Mammary epithelial cell (primary cell): ENCODE results near the gene NTM.

Experiments
- EZH2 ChIP-seq: IDR thresholded peaks from 2 replicates; pipeline ENCODE4 v1.6.1; 2012; ENCODE audit warnings: low read length, inconsistent platforms, borderline replicate concordance
- TF ChIP-seq, protein P1 (sequence below), 2 donors: IDR thresholded peaks in 1 of 2; conservative IDR thresholded peaks in 1 of 2; 2 replicates each; pipeline ENCODE4 v1.5.1; 2011 to 2012; ENCODE audit warnings: inconsistent platforms in 2 of 2, low read length in 2 of 2, mild to moderate bottlenecking in 2 of 2, control low read depth in 1 of 2, low read depth in 1 of 2; ENCODE audit not compliant: insufficient read depth in 1 of 2; ENCODE audit errors: extremely low read depth in 1 of 2

DNA sequence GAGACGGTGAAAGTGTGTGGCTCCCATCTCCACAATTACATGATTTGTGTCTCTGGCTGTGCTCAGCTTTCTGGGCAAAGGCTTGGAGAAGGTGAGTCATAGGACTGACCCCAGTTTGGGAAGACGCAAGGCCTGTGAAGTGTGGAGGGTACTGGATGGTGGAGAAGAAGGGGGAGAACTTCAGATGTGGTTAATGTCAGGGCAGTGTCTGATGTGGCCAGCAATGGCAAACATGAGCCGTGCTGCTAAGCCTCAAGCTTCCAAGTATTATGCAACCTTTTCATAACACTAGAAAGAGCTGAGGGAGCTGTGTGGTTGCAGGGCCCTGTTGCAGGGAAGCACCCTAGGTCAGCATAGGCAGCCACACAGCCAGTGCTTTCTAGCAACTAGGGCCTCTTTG lies 110.9 kb downstream of the NTM start:
- TF ChIP-seq, protein P1, sequence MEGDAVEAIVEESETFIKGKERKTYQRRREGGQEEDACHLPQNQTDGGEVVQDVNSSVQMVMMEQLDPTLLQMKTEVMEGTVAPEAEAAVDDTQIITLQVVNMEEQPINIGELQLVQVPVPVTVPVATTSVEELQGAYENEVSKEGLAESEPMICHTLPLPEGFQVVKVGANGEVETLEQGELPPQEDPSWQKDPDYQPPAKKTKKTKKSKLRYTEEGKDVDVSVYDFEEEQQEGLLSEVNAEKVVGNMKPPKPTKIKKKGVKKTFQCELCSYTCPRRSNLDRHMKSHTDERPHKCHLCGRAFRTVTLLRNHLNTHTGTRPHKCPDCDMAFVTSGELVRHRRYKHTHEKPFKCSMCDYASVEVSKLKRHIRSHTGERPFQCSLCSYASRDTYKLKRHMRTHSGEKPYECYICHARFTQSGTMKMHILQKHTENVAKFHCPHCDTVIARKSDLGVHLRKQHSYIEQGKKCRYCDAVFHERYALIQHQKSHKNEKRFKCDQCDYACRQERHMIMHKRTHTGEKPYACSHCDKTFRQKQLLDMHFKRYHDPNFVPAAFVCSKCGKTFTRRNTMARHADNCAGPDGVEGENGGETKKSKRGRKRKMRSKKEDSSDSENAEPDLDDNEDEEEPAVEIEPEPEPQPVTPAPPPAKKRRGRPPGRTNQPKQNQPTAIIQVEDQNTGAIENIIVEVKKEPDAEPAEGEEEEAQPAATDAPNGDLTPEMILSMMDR (conservative IDR thresholded peaks at IDR 0.05 in 1 of 2, IDR thresholded peaks at IDR 0.05 in 1 of 2; ENCODE audit: extremely low read depth in 1 of 2, insufficient read depth in 1 of 2, low read depth in 1 of 2, low read length in 2 of 2): no peak
- no peak for TF ChIP-seq EZH2
